NCI-H524 (cell line): Measurements from ENCODE around the gene DGCR6.
"Not testable (repeated sequence)": the region's sequence is repeated elsewhere in the genome, so short reads cannot be mapped to it uniquely, and the experiment has no call there.

Experiments
- DNase-seq, 2 experiments: peaks; one replicate each; lab custom pipeline; 2025; lab: John Stamatoyannopoulos, UW

Gene DGCR6

DNA sequence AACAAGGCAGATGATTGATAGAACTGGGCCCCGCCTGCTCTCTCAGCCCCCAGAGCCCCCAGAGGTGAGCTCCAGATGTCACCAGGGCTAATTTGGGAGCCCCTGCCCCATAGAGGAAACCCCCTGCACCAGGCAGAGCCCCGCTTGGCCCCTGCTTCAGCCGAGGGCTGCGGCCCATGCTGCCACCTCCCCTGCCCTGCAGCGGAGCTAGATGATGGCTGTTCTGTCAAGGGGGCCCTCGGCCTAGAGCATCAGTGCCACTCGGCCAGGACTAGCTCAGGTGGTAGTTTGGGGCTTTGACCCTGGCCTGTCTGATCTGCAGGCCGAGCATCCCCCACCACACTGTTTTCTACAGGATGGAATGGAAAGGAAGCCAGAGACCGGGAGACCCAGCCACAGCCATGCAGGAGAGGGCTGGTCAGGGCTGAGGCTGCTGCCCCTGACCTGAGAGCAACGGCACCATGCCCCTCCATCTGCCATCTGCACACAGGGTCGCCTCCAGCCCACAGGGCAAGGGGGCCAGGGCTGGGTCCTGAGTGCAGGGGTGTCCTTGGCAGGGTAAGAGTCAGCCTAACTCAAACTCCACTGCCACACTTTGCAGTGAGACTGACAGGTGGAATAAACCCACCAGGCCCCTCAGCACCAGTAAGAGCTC lies 54.2 kb downstream of the DGCR6 start:
- DNase-seq = not testable (repeated sequence)

DNA sequence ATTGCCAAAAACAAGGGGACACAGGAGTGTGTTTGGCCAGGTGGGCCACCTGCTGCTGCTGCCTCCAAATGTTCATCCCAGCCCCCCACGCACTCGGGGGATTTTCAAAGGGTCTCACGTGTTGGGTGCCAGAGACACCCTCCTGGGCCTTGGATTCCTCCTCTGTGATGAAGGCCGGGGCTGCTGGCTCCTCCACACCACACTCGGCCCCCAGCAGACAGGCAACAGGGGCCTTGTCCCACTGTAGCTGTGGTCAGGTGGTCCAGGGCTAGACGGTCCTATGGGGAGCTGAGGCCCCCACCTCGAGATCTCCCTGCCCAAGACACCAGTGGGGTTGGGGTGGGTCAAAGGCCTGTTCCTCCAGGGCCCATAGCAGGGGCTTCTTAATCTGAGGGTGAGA lies 55.1 kb downstream of the DGCR6 start:
- DNase-seq = not testable (repeated sequence)
